H1 (cell line): ENCODE results near the gene C22orf39.

Experiments
- BACH1 ChIP-seq: IDR thresholded peaks from 2 replicates; pipeline ENCODE4 v1.6.1; 2012; ENCODE audit warnings: low read length, improper control_type of control experiment
- HDAC2 ChIP-seq, 2 experiments: fragments of 300-600 bp in 1 of 2; sonication (generic) in 1 of 2; IDR thresholded peaks; 2 replicates each; pipeline ENCODE4 v1.6.1; 2011 to 2012; ENCODE audit warnings: low read depth in 2 of 2, low read length in 2 of 2, mild to moderate bottlenecking in 2 of 2, moderate library complexity in 2 of 2, borderline replicate concordance in 1 of 2, inconsistent platforms in 1 of 2
- MAX ChIP-seq: IDR thresholded peaks from 2 replicates; pipeline ENCODE4 v1.6.1; 2012; ENCODE audit warnings: inconsistent platforms
- RFX5 ChIP-seq: IDR thresholded peaks from 2 replicates; pipeline ENCODE4 v1.6.1; 2011; ENCODE audit warnings: low read depth, low read length, improper control_type of control experiment, borderline replicate concordance
- TBP ChIP-seq: IDR thresholded peaks from 2 replicates; pipeline ENCODE4 v1.6.1; 2011; ENCODE audit warnings: low read depth, low read length, improper control_type of control experiment
- YY1 ChIP-seq: IDR thresholded peaks from 2 replicates; pipeline ENCODE4 v1.6.1; 2011; ENCODE audit warnings: low read depth, mild to moderate bottlenecking, low read length
- TF ChIP-seq, protein P1 (sequence below), 3 experiments: IDR thresholded peaks; 1 replicate in 2 of 3; 2 replicates in 1 of 3; pipeline versions ENCODE4 v1.5.1 to v1.6.1; 2011; ENCODE audit warnings: low read length in 3 of 3, mild to moderate bottlenecking in 3 of 3, inconsistent platforms in 2 of 3, low read depth in 1 of 3, moderate library complexity in 1 of 3; ENCODE audit not compliant: insufficient read depth in 1 of 3; ENCODE audit errors: control extremely low read depth in 1 of 3

- TF ChIP-seq TBP (no peak), HDAC2 (IDR thresholded peaks at IDR 0.05; ENCODE audit: borderline replicate concordance in 1 of 2, low read depth in 2 of 2, low read length in 2 of 2) (no peak), YY1 (no peak), BACH1 (no peak), MAX (no peak), RFX5 (no peak)
- TF ChIP-seq, protein P1, sequence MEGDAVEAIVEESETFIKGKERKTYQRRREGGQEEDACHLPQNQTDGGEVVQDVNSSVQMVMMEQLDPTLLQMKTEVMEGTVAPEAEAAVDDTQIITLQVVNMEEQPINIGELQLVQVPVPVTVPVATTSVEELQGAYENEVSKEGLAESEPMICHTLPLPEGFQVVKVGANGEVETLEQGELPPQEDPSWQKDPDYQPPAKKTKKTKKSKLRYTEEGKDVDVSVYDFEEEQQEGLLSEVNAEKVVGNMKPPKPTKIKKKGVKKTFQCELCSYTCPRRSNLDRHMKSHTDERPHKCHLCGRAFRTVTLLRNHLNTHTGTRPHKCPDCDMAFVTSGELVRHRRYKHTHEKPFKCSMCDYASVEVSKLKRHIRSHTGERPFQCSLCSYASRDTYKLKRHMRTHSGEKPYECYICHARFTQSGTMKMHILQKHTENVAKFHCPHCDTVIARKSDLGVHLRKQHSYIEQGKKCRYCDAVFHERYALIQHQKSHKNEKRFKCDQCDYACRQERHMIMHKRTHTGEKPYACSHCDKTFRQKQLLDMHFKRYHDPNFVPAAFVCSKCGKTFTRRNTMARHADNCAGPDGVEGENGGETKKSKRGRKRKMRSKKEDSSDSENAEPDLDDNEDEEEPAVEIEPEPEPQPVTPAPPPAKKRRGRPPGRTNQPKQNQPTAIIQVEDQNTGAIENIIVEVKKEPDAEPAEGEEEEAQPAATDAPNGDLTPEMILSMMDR (IDR thresholded peaks at IDR 0.05; ENCODE audit: control extremely low read depth in 1 of 3, insufficient read depth in 1 of 3, low read depth in 1 of 3, low read length in 3 of 3), result no peak
These were observed 53.0 kb downstream of the C22orf39 start for GRCh38 chr22:19394274-19395050.
